HepG2 (cell line): ENCODE results near the gene TUBGCP5. TPM values are rescaled to one million over a fixed set of nuclear protein-coding genes. Genes with fewer than 3 reads are reported as not detected.

Experiments used
- FOSL2 ChIP-seq: sonication (generic); formaldehyde crosslinking; IDR thresholded peaks from 2 replicates; pipeline ENCODE4 v1.4.0; 2020; ENCODE audit warnings: missing genetic modification reagents
- HOXA3 ChIP-seq: sonication (generic); formaldehyde crosslinking; IDR thresholded peaks from 2 replicates; pipeline ENCODE4 v1.5.0; 2020; ENCODE audit warnings: missing genetic modification reagents
- KDM1A ChIP-seq: IDR thresholded peaks from 2 replicates; pipeline ENCODE4 v1.6.1; 2016; ENCODE audit warnings: missing compliant biosample characterization
- MLLT10 ChIP-seq: sonication (generic); formaldehyde crosslinking; IDR thresholded peaks from 2 replicates; pipeline ENCODE4 v1.4.0; 2020; ENCODE audit warnings: missing genetic modification reagents
- NR3C1 ChIP-seq: sonication (generic); formaldehyde crosslinking; IDR thresholded peaks from 2 replicates; pipeline ENCODE4 v1.4.0; 2020; ENCODE audit warnings: missing genetic modification reagents
- PAF1 ChIP-seq: IDR thresholded peaks from 2 replicates; pipeline ENCODE4 v1.6.1; 2016; ENCODE audit warnings: missing genetic modification reagents, missing compliant biosample characterization
- PHF5A ChIP-seq: IDR thresholded peaks from one replicate; pipeline ENCODE4 v1.6.1; 2018; ENCODE audit warnings: low read depth, missing genetic modification reagents; ENCODE audit not compliant: unreplicated experiment
- PITX1 ChIP-seq: sonication (generic); formaldehyde crosslinking; IDR thresholded peaks from 2 replicates; pipeline ENCODE4 v1.5.1; 2020; ENCODE audit warnings: mild to moderate bottlenecking, missing genetic modification reagents
- RARG ChIP-seq: sonication (generic); formaldehyde crosslinking; IDR thresholded peaks from 2 replicates; pipeline ENCODE4 v1.4.0; 2020; ENCODE audit warnings: low read depth, mild to moderate bottlenecking, missing genetic modification reagents
- SRF ChIP-seq: IDR thresholded peaks from 2 replicates; pipeline ENCODE4 v1.6.1; 2011; ENCODE audit warnings: mild to moderate bottlenecking, low read depth, low read length, moderate library complexity
- SRSF9 ChIP-seq: fragments of 200-400 bp; formaldehyde crosslinking; IDR thresholded peaks from 2 replicates; pipeline ENCODE4 v1.6.1; 2018; ENCODE audit warnings: borderline replicate concordance, mild to moderate bottlenecking, low read depth, low read length; ENCODE audit not compliant: insufficient read depth, poor library complexity, severe bottlenecking
- SYNCRIP ChIP-seq: fragments of 200-400 bp; formaldehyde crosslinking; IDR thresholded peaks from 2 replicates; pipeline ENCODE4 v1.6.1; 2018; ENCODE audit warnings: mild to moderate bottlenecking, low read depth, low read length; ENCODE audit not compliant: insufficient read depth
- ZBTB3 ChIP-seq: sonication (generic); formaldehyde crosslinking; IDR thresholded peaks from 2 replicates; pipeline ENCODE4 v1.4.0; 2020; ENCODE audit warnings: low read depth, mild to moderate bottlenecking, moderate library complexity, missing genetic modification reagents, borderline replicate concordance
- ZFP37 ChIP-seq: sonication (generic); formaldehyde crosslinking; IDR thresholded peaks from 2 replicates; pipeline ENCODE4 v1.4.0; 2020; ENCODE audit warnings: missing genetic modification reagents, borderline replicate concordance
- ZNF138 ChIP-seq: sonication (generic); formaldehyde crosslinking; IDR thresholded peaks from 2 replicates; pipeline ENCODE4 v1.5.0; 2020; ENCODE audit warnings: mild to moderate bottlenecking, low read depth, missing genetic modification reagents
- ZSCAN29 ChIP-seq: sonication (generic); formaldehyde crosslinking; conservative IDR thresholded peaks from 2 replicates; pipeline ENCODE4 v1.4.0; 2020; ENCODE audit warnings: mild to moderate bottlenecking, missing genetic modification reagents
- polyA plus RNA-seq, 8 experiments: library from polyadenylated mRNA; depleted of rRNA in 3 of 8; stranded (reverse) in 7 of 8; unstranded in 1 of 8; fragments of >200 nt; fragmentation: Illumina TruSeq in 4 of 8; extraction: Trizol in 4 of 8; gene quantifications; 2 replicates each; pipeline versions ENCODE4 v1.2.1 to v1.2.3, GENCODE V29; 2011 to 2016; ENCODE audit warnings: low read depth in 4 of 8, missing spikeins in 1 of 8, mixed read lengths in 1 of 8; ENCODE audit not compliant: insufficient read depth in 1 of 8
- total RNA-seq, 5 experiments: library from RNA; depleted of rRNA; stranded (reverse); fragments of >200 nt; fragmentation: Illumina TruSeq; extraction: Trizol; gene quantifications; 2 replicates each; pipeline ENCODE4 v1.2.3, GENCODE V29; 2016; ENCODE audit warnings: low read depth in 1 of 5
- TF ChIP-seq, protein P1 (sequence below): sonication (generic); formaldehyde crosslinking; IDR thresholded peaks from 2 replicates; pipeline ENCODE4 v1.4.0; 2020; ENCODE audit warnings: missing genetic modification reagents
- TF ChIP-seq, protein P2 (sequence below): sonication (generic); formaldehyde crosslinking; IDR thresholded peaks from 2 replicates; pipeline ENCODE4 v1.4.0; 2020; ENCODE audit warnings: low read depth, mild to moderate bottlenecking, missing genetic modification reagents
- TF ChIP-seq, protein P3 (sequence below): sonication (generic); formaldehyde crosslinking; IDR thresholded peaks from 2 replicates; pipeline ENCODE4 v1.5.0; 2020; ENCODE audit warnings: mild to moderate bottlenecking, missing genetic modification reagents
- TF ChIP-seq, protein P4 (sequence below): sonication (generic); formaldehyde crosslinking; IDR thresholded peaks from 2 replicates; pipeline ENCODE4 v1.4.0; 2020; ENCODE audit warnings: mild to moderate bottlenecking, missing genetic modification reagents
- TF ChIP-seq, protein P5 (sequence below): sonication (generic); formaldehyde crosslinking; IDR thresholded peaks from 2 replicates; pipeline ENCODE4 v1.8.1; 2023; ENCODE audit warnings: mild to moderate bottlenecking, missing genetic modification reagents
- TF ChIP-seq, protein P6 (sequence below): sonication (generic); formaldehyde crosslinking; IDR thresholded peaks from 2 replicates; pipeline ENCODE4 v1.4.0; 2020; ENCODE audit warnings: mild to moderate bottlenecking, missing genetic modification reagents

The TUBGCP5 gene
- total and polyA plus RNA-seq, 2 of the 13 experiments (the other 11 are each of a cell fraction or from before 2014, with no cell fraction given) = 7.2 to 25.0 TPM

DNA sequence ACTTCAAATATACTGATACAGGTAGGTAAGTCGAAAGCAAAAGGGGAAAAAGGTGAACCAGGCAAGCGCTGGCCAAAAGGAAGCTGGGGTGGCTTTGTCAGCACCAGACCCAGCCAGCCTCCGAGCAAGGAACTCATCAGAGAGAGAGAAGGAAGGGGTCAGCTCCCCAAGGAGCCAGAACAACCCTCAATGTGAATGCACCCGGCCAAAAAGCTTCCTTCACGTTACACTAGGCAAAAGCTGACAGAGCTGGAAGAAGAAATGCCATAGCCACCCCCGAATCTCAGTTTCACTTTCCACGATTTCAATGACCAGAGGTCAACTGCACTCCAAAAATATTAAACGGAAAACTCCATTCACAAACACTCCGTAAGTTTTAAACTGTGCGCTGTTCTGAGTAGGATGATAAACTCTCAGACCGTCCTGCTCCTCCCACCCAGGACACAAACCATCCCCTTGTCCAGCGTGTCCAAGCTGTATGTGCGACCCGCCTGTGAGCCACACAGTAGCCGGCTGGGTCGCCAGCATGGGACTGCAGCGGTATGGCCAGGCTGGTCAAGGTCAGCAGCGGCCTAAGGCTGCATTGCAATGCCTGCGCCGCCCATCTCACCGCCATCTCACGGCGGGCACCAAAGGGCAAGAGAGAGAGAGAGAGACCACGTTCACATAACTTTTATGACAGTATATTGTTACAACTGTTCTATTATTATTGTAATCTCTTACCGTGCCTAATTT lies 88.9 kb downstream of the TUBGCP5 start (continued):
- TF ChIP-seq, protein P1, sequence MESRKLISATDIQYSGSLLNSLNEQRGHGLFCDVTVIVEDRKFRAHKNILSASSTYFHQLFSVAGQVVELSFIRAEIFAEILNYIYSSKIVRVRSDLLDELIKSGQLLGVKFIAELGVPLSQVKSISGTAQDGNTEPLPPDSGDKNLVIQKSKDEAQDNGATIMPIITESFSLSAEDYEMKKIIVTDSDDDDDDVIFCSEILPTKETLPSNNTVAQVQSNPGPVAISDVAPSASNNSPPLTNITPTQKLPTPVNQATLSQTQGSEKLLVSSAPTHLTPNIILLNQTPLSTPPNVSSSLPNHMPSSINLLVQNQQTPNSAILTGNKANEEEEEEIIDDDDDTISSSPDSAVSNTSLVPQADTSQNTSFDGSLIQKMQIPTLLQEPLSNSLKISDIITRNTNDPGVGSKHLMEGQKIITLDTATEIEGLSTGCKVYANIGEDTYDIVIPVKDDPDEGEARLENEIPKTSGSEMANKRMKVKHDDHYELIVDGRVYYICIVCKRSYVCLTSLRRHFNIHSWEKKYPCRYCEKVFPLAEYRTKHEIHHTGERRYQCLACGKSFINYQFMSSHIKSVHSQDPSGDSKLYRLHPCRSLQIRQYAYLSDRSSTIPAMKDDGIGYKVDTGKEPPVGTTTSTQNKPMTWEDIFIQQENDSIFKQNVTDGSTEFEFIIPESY (CRISPR knock-in tag) = peak; percentile 97
- TF ChIP-seq, protein P2, sequence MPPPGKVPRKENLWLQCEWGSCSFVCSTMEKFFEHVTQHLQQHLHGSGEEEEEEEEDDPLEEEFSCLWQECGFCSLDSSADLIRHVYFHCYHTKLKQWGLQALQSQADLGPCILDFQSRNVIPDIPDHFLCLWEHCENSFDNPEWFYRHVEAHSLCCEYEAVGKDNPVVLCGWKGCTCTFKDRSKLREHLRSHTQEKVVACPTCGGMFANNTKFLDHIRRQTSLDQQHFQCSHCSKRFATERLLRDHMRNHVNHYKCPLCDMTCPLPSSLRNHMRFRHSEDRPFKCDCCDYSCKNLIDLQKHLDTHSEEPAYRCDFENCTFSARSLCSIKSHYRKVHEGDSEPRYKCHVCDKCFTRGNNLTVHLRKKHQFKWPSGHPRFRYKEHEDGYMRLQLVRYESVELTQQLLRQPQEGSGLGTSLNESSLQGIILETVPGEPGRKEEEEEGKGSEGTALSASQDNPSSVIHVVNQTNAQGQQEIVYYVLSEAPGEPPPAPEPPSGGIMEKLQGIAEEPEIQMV (CRISPR knock-in tag) = no peak
- TF ChIP-seq, protein P3, sequence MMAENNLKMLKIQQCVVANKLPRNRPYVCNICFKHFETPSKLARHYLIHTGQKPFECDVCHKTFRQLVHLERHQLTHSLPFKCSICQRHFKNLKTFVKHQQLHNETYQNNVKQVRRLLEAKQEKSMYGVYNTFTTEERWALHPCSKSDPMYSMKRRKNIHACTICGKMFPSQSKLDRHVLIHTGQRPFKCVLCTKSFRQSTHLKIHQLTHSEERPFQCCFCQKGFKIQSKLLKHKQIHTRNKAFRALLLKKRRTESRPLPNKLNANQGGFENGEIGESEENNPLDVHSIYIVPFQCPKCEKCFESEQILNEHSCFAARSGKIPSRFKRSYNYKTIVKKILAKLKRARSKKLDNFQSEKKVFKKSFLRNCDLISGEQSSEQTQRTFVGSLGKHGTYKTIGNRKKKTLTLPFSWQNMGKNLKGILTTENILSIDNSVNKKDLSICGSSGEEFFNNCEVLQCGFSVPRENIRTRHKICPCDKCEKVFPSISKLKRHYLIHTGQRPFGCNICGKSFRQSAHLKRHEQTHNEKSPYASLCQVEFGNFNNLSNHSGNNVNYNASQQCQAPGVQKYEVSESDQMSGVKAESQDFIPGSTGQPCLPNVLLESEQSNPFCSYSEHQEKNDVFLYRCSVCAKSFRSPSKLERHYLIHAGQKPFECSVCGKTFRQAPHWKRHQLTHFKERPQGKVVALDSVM = no peak
- TF ChIP-seq, protein P4, sequence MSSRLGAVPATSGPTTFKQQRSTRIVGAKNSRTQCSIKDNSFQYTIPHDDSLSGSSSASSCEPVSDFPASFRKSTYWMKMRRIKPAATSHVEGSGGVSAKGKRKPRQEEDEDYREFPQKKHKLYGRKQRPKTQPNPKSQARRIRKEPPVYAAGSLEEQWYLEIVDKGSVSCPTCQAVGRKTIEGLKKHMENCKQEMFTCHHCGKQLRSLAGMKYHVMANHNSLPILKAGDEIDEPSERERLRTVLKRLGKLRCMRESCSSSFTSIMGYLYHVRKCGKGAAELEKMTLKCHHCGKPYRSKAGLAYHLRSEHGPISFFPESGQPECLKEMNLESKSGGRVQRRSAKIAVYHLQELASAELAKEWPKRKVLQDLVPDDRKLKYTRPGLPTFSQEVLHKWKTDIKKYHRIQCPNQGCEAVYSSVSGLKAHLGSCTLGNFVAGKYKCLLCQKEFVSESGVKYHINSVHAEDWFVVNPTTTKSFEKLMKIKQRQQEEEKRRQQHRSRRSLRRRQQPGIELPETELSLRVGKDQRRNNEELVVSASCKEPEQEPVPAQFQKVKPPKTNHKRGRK (CRISPR knock-in tag) = no peak
- no peak for TF ChIP-seq MLLT10 (CRISPR knock-in tag)
- TF ChIP-seq HOXA3 = peak; percentile 67; the same call in 1 of the 2 replicates
- TF ChIP-seq PAF1 (CRISPR knock-in tag) = no peak
- no peak for TF ChIP-seq SRSF9
- no peak for TF ChIP-seq SRF
- no peak for TF ChIP-seq ZFP37 (CRISPR knock-in tag)
- TF ChIP-seq ZBTB3 (CRISPR knock-in tag) = no peak
- TF ChIP-seq ZSCAN29 (CRISPR knock-in tag) = no peak
- TF ChIP-seq, protein P5, sequence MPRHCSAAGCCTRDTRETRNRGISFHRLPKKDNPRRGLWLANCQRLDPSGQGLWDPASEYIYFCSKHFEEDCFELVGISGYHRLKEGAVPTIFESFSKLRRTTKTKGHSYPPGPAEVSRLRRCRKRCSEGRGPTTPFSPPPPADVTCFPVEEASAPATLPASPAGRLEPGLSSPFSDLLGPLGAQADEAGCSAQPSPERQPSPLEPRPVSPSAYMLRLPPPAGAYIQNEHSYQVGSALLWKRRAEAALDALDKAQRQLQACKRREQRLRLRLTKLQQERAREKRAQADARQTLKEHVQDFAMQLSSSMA (CRISPR knock-in tag) = no peak
- no peak for TF ChIP-seq ZNF138 (CRISPR knock-in tag)
- no peak for TF ChIP-seq KDM1A (CRISPR knock-in tag)
- TF ChIP-seq FOSL2 (CRISPR knock-in tag) = no peak
- no peak for TF ChIP-seq SYNCRIP
- TF ChIP-seq PITX1 (CRISPR knock-in tag) = no peak
- TF ChIP-seq, protein P6, sequence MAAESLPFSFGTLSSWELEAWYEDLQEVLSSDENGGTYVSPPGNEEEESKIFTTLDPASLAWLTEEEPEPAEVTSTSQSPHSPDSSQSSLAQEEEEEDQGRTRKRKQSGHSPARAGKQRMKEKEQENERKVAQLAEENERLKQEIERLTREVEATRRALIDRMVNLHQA (CRISPR knock-in tag) = no peak
- TF ChIP-seq NR3C1 (CRISPR knock-in tag) = no peak
- no peak for TF ChIP-seq PHF5A (CRISPR knock-in tag)
- TF ChIP-seq RARG (CRISPR knock-in tag) = no peak
